Renal pelvis (tissue), 4 donors: ENCODE data around the gene LTC4S. TPM values are rescaled to one million over a fixed set of nuclear protein-coding genes. Genes with fewer than 3 reads are reported as not detected.
"Not testable (repeated sequence)": the region's sequence is repeated elsewhere in the genome, so short reads cannot be mapped to it uniquely, and the experiment has no call there.

Source experiments
- DNase-seq: peaks from one replicate; pipeline ENCODE4 v3.0.0-alpha.2; 2013
- polyA plus RNA-seq, 3 donors: library from polyadenylated mRNA; unstranded; fragments of 120-200 nt; gene quantifications; one replicate each; pipeline ENCODE4 v1.2.1, GENCODE V29; 2013; ENCODE audit not compliant: insufficient read length in 3 of 3

The LTC4S gene
- polyA plus RNA-seq, 3 donors: 3.9 to 6.7 (median 4.1) TPM

GRCh38 chr5:179823937-179824744, 30.4 kb downstream of the LTC4S start:
- no peak for DNase-seq

- no peak for DNase-seq
Measured at GRCh38 chr5:179824745-179825112, 30.9 kb downstream of the LTC4S start.

DNA sequence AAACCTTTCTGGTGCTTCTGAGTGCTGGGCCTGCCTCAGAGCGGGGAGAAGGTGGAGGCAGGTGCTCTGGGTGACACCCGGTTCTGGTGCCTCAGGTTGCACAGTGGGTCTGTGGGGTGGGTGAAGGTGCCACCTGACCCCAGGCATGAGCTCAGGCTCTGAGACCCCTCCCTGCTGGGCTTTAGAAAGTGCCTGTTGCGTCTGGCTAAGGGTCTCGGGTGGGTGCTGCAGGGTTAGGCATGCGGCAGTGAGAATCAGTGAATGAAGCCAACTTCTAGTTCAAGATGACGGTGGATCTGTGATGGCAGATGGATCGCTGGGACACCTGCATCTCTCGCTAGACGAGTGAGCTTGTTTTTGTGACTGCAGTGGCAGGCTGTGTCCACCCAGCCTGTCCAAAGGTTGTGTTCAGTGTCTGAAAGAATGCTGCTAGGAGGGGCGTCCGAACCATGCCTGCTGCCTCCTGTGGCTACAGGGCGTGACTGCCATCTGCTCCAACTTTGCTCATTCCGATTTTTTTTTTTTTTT, 31.9 kb downstream of the LTC4S start:
- DNase-seq: no peak

DNA sequence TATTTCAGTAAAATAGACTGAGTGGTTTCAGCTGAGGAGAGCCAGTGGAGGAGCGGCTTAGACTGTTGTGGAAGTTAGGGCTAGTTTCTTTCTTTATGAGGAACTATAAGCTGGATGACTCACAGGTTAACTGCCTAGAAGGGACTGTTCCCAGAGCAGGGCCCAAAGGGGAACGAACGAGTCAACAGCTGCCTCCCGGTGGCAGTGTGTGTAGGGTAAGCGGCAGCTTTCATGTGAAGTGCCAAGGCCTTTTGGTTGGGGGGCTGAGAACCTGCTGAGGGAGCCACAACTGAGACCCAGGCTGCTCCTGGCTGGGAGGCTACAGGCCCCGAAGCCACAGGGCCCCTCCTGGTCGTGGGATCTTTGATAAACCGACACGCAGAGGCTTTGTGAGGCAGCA, 33.9 kb downstream of the LTC4S start:
- DNase-seq: no peak

- DNase-seq: no peak
Measured at GRCh38 chr5:179828756-179829421, 35.1 kb downstream of the LTC4S start.

DNA sequence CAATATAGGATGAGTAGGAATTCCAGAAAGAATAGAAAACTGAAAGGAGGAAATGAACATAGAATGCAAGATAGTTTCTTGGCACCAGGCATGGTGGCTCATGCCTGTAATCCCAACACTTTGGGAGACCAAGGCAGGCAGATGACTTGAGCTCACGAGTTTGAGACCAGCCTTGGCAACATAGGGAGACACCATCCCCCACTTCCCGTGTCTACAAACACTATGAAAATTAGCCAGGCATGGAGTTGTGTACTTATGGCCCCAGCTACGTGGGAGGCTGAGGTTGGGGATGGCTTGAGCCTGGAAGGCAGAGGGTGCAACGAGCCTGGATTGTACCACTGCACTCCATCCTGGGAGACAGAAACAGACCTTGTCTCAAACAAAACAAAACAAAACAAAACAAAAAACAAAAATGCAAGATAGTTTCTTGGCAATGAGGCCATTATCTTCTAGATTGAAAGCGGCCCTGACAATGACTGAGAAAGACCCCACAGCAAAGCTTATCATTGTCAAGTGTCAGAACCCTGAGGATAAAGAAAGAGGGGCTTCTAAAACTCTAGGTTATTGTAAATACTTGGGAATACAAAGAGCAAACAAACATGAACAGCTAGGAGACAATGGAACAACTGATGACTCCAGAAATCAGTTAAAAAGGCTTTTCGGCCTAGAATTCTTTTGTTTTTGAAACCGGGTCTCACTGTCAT, 36.1 kb downstream of the LTC4S start:
- DNase-seq: no peak

DNA sequence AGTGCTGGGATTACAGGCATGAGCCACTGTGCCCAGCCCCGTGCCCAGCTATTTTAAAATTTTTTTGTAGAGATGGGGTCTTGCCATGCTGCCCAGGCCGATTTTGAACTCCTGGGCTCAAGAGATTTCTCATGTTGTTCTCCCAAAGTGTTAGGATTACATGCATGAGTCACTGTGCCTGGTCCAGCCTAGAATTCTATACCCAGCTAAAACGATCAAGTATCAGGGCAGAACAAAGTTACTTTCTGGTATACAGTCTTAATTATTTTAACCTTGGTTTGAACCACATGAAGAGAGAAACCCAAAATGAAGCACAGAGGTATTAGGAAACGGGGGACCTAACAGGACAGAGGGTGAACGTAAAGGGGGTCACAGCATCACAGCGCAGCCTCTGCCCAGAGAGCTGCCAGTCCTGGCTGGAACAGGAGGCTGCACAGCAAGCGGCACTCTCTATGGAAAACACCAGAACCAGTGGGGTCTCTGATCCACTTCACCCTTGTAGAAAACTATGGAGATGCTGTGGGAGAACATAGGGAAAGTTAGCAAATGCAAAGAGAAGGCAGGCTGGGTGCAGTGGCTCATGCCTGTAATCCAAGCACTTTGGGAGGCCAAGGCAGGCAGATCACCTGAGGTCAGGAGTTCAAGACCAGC, 37.2 kb downstream of the LTC4S start:
- DNase-seq: no peak

DNA sequence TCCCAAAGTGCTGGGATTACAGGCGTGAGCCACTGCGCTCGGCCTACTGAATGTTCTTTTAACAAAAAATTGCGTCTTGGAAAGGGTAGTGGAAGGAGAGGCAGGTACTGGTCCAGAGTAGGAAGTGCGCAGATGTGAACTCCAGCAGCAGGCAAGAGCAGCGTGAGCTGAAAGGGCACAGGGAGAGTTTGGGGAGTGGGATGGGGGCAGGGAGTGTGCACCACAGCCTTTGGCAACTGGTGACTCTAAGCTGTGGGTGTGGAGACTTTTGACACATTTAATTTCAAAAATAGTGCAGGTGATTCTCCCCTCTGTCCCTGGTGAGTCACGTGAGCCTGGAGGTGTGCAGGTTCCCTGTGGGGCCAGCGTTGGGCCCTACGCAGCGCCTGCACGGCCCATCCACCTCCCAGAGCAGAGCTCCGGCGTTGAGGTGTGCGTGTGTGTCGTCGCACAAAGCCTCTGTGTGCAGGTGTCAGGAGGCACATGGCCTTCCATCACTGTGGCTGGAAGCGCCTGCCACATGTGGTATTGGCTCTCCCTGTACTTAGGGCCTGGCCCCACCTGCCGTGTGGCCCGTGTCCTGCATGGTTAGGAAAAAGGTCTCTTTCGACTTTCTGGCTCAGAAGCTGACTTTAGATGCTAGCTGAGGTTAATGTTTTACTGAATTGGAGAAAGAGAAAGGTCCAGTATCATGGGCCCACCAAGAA, 38.4 kb downstream of the LTC4S start:
- DNase-seq: no peak

DNA sequence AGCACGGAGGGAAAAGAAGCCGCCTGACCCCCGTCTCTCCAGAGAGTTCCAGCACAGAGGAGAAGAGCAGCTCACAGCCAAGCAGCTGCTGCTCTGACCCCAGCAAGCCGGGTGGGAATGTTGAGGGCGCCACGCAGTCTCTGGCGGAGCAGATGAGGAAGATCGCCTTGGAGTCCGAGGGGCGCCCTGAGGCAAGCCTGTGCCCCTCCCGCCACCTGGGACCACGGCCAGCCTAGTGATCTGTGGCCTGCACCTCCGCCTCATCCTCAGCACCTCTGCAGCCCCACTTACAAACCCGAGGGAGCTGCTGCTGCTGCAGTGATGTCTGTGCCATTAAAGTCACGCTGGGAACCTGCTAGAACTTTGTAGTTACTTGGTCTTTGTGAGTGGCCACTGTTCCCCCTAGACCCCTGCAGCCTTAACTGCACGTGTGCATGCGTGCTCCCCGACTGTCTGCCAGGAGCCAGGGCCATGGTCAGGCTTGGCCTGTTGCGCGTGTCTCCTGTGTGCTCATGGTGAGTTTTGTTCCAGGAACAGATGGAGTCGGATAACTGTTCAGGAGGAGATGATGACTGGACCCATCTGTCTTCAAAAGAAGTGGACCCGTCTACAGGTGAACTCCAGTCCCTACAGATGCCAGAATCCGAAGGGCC, 39.4 kb downstream of the LTC4S start:
- no peak for DNase-seq

DNA sequence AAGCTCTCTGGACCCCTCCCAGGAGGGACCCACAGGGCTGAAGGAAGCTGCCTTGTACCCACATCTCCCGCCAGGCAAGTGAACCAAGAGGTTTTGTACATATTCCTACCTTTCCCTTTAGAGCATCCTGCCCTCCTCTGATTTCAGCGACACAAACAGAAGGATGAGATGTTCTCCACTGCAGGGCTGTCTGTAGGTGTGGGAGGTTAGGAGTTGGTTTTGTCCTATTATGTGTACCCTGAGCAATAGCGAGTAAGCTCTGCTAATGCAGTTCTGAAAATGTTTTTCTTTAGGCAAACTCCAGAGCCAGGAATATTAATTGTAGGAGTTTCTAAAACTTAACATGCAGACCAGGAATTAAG, 39.9 kb downstream of the LTC4S start:
- DNase-seq: no peak

DNA sequence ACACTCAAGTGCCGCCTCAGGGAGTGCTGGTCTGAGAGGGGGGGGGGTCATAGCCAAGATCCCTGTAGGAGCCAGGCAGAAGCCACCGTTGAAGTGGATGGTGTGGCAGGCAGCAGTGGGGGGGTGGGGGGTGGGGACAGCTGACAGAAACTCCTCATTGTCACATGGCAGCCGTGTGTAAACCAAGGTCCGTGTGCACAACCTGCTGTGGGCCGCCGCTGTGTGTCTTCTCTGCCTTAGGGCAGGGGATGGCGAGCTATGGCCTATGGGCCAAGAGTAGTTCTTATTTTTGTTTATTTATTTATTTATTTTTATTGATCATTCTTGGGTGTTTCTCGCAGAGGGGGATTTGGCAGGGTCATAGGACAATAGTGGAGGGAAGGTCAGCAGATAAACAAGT, 40.3 kb downstream of the LTC4S start:
- DNase-seq: no peak

DNA sequence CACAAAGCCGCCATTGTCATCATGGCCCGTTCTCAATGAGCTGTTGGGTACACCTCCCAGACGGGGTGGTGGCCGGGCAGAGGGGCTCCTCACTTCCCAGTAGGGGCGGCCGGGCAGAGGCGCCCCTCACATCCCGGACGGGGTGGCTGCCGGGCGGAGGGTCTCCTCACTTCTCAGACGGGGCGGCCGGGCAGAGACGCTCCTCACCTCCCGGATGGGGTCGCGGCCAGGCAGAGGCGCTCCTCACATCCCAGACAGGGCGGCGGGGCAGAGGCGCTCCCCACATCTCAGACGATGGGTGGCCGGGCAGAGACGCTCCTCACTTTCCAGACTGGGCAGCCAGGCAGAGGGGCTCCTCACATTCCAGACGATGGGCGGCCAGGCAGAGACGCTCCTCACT, 41.1 kb downstream of the LTC4S start:
- not testable (repeated sequence) for DNase-seq

- DNase-seq: no peak
Measured at GRCh38 chr5:179836225-179837019, 42.6 kb downstream of the LTC4S start.

- no peak for DNase-seq
Measured at GRCh38 chr5:179837076-179838011, 43.6 kb downstream of the LTC4S start.

GRCh38 chr5:179839328-179840256, 45.8 kb downstream of the LTC4S start:
- DNase-seq: no peak

- no peak for DNase-seq
Measured at GRCh38 chr5:179840321-179840720, 46.5 kb downstream of the LTC4S start.

GRCh38 chr5:179840766-179841165, 47.0 kb downstream of the LTC4S start:
- DNase-seq: no peak

DNA sequence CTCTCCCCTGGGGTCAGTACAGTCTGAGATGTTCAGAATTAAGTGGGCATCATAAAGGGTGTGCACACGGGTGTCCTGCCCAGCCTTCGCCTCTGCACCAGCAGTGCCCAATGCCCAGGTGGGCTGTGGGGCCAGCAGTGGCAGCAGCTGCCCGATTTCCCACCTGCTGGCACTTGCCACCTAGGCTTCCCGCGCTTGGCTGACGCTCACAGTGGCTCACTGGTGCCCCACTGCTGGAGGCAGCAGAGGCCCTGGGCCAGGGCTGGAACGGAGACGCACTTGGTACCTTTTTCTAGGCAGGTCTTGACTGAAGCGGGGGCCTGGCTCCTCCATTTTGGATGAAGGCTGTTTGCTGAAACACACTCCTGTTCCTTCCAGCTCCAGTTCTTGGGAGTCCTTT, 47.8 kb downstream of the LTC4S start:
- no peak for DNase-seq
